ENCODE data around the gene NEUROG2.

Gene NEUROG2

GRCh38 chr4:112473985-112474384 is 42.0 kb downstream of the NEUROG2 start:
- DNase-seq = no peak

DNA sequence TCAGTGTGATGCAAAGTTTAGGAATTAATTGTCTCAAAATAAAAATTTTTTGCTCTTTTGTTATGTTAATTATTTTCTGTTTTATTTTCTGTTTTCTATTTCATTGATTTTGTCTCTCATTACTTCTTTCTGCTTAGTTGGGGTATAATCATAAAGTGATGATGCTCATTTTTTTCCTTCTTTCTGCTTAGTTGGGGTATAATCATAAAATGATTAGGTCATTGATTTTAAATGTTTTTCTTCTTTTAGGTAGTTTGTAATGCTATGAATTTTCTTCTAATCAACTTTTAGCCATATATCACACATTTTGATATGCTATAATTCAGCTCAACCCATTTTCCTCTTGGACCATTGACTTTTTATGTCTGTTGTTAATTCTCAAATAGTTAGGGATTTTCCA is 43.7 kb downstream of the NEUROG2 start:
- no peak for DNase-seq

Data from activated CD4-positive, alpha-beta T cell treated with anti-CD3 and anti-CD28 coated beads for 4 hours (primary cell).